Endodermal cell (in vitro differentiated cells): Measurements from ENCODE around the gene RYR3. TPM values are rescaled to one million over a fixed set of nuclear protein-coding genes. Genes with fewer than 3 reads are reported as not detected.
A peak's percentile ranks its signal among the peaks of the same experiment; 100 is the strongest.

Experiments used
- DNase-seq: peaks from one replicate; pipeline ENCODE4 v3.0.0-alpha.2; 2017
- H3K27ac ChIP-seq: 2 replicates; pipeline ENCODE4 v1.5.1; 2013; ENCODE audit warnings: mild to moderate bottlenecking, low read depth, low read length, moderate library complexity
- H3K27me3 ChIP-seq: 2 replicates; pipeline ENCODE4 v1.6.1; 2013; ENCODE audit warnings: mild to moderate bottlenecking, low read length, moderate library complexity; ENCODE audit not compliant: insufficient read depth, control insufficient read depth, poor library complexity, severe bottlenecking
- H3K36me3 ChIP-seq: 2 replicates; pipeline ENCODE4 v1.7.0; 2013; ENCODE audit warnings: mild to moderate bottlenecking, low read length, moderate library complexity; ENCODE audit not compliant: control insufficient read depth, insufficient read depth
- H3K4me1 ChIP-seq: one replicate; pipeline ENCODE4 v1.7.0; 2013; ENCODE audit warnings: low read length; ENCODE audit not compliant: control insufficient read depth, insufficient read depth
- H3K4me3 ChIP-seq: 2 replicates; pipeline ENCODE4 v1.5.1; 2013; ENCODE audit warnings: mild to moderate bottlenecking, low read length, moderate library complexity
- H3K9ac ChIP-seq: 2 replicates; pipeline ENCODE4 v1.6.1; 2013; ENCODE audit warnings: mild to moderate bottlenecking, low read length, moderate library complexity; ENCODE audit not compliant: poor library complexity, severe bottlenecking; ENCODE audit errors: extremely low read depth
- H3K9me3 ChIP-seq: 2 replicates; pipeline ENCODE4 v1.6.1; 2013; ENCODE audit warnings: mild to moderate bottlenecking, low read length, moderate library complexity; ENCODE audit not compliant: control insufficient read depth
- H3K27ac Mint-ChIP-seq: 2 replicates; pipeline ENCODE4 v1.8.0; 2020; ENCODE audit warnings: mixed read lengths
- H3K27me3 Mint-ChIP-seq: 2 replicates; pipeline ENCODE4 v1.8.0; 2021; ENCODE audit warnings: mild to moderate bottlenecking, mixed read lengths; ENCODE audit not compliant: insufficient read depth
- H3K36me3 Mint-ChIP-seq: 2 replicates; pipeline ENCODE4 v1.8.0; 2020; ENCODE audit warnings: low read depth, mixed read lengths
- H3K4me1 Mint-ChIP-seq: 2 replicates; pipeline ENCODE4 v1.8.0; 2020; ENCODE audit warnings: mixed read lengths
- H3K4me3 Mint-ChIP-seq: 2 replicates; pipeline ENCODE4 v1.8.0; 2020; ENCODE audit warnings: mild to moderate bottlenecking, moderate library complexity, mixed read lengths
- H3K9me3 Mint-ChIP-seq: 2 replicates; pipeline ENCODE4 v1.8.0; 2020; ENCODE audit warnings: mild to moderate bottlenecking, mixed read lengths
- WGBS, 2 experiments: methylation state at CpG; one replicate each; pipeline versions ENCODE4 v1.1.5 to v1.1.7; 2013; ENCODE audit warnings: missing lambda C conversion rate in 2 of 2, mixed read lengths in 1 of 2; ENCODE audit not compliant: insufficient coverage in 1 of 2, insufficient read length in 1 of 2; 5-methylcytosine and 5-hydroxymethylcytosine counted together
- total RNA-seq, 2 donors: library from RNA; stranded (reverse); fragmentation: NEBNext Ultra II Directional in 1 of 2; extraction: Animal tissue kit (Norgen Biotek cat#: 25700) in 1 of 2; gene quantifications; 2 replicates in 1 of 2; 3 replicates in 1 of 2; pipeline ENCODE4 v1.2.1, GENCODE V29; 2021
- TF ChIP-seq, protein P1 (sequence below): fragments of 200-600 bp; sonication (generic); conservative IDR thresholded peaks from 2 replicates; pipeline ENCODE4 v1.5.0; 2021; ENCODE audit warnings: antibody characterized with exemption, mild to moderate bottlenecking

The RYR3 gene
- total RNA-seq, 2 donors from 2014 or later: 0.71 to 1.4 TPM

DNA sequence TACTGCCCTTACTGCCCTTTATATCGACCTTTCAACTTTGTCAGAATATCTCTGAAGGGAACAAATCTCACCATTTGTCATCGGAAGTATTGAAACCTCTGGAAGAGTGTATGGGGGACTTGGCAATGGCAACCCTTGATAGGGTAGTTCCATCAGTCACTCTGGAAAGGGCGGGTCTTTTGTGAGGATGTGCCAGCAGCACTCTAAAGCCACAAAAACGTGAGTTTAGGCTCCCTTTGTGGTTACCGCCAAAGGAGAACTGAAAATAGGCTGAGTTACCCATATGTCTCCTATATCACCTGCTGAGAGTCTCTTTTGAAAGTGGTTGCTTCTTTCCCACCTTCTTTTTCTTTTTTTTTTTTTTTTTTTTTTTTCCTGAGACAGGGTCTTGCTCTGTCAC, 360.7 kb downstream of the RYR3 start:
- no peak overlapping the region for H3K27ac Mint-ChIP-seq
- H3K27me3 Mint-ChIP-seq: no peaks in the 10 kb centered on the region
- H3K4me3 Mint-ChIP-seq: no peak overlapping the region
- Histone ChIP-seq H3K36me3 (no peaks in the 10 kb centered on the region), H3K9me3 (no peaks in the 10 kb centered on the region), H3K27ac (no peak overlapping the region), H3K4me1 (no peaks in the 10 kb centered on the region), H3K4me3 (no peak overlapping the region), H3K9ac (no peak overlapping the region), H3K27me3 (no peaks in the 10 kb centered on the region)
- H3K9me3 Mint-ChIP-seq: no peaks in the 10 kb centered on the region
- WGBS, 2 experiments: 86 to 90% methylated on average over 2 to 5 of the region's 5 CpGs
- TF ChIP-seq, protein P1, sequence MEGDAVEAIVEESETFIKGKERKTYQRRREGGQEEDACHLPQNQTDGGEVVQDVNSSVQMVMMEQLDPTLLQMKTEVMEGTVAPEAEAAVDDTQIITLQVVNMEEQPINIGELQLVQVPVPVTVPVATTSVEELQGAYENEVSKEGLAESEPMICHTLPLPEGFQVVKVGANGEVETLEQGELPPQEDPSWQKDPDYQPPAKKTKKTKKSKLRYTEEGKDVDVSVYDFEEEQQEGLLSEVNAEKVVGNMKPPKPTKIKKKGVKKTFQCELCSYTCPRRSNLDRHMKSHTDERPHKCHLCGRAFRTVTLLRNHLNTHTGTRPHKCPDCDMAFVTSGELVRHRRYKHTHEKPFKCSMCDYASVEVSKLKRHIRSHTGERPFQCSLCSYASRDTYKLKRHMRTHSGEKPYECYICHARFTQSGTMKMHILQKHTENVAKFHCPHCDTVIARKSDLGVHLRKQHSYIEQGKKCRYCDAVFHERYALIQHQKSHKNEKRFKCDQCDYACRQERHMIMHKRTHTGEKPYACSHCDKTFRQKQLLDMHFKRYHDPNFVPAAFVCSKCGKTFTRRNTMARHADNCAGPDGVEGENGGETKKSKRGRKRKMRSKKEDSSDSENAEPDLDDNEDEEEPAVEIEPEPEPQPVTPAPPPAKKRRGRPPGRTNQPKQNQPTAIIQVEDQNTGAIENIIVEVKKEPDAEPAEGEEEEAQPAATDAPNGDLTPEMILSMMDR: no peak
- no peaks in the 10 kb centered on the region for H3K36me3 Mint-ChIP-seq
- no peak for DNase-seq
- H3K4me1 Mint-ChIP-seq: no peaks in the 10 kb centered on the region

GRCh38 chr15:33675246-33675645, 364.5 kb downstream of the RYR3 start:
- no peaks in the 10 kb centered on the region for H3K36me3 Mint-ChIP-seq
- H3K9me3 ChIP-seq: no peaks in the 10 kb centered on the region
- no peaks in the 10 kb centered on the region for H3K4me1 ChIP-seq
- no peak overlapping the region for H3K27ac Mint-ChIP-seq
- H3K36me3 ChIP-seq: no peaks in the 10 kb centered on the region
- no peaks in the 10 kb centered on the region for H3K27me3 Mint-ChIP-seq
- peak; percentile 54 for DNase-seq
- no peaks in the 10 kb centered on the region for H3K9me3 Mint-ChIP-seq
- no peak overlapping the region for H3K4me3 ChIP-seq
- no peak overlapping the region for H3K27ac ChIP-seq
- 55% methylated on average over 4 of the region's 4 CpGs; no CpG with 5 or more reads in 1 of the 2 experiments for WGBS, 2 experiments
- H3K4me3 Mint-ChIP-seq: no peak overlapping the region
- no peak overlapping the region for H3K9ac ChIP-seq
- TF ChIP-seq, protein P1: peak; percentile 82
- H3K27me3 ChIP-seq: no peaks in the 10 kb centered on the region
- H3K4me1 Mint-ChIP-seq: peaks cover 10% of the 10 kb centered on the region

- Histone ChIP-seq H3K9ac (no peak overlapping the region), H3K4me3 (no peak overlapping the region), H3K36me3 (no peaks in the 10 kb centered on the region), H3K27ac (no peak overlapping the region), H3K27me3 (no peaks in the 10 kb centered on the region), H3K4me1 (peaks cover 4% of the 10 kb centered on the region), H3K9me3 (no peaks in the 10 kb centered on the region)
- no peak for DNase-seq
- WGBS, 2 experiments: 92 to 96% methylated on average over 7 to 8 of the region's 8 CpGs
- Mint-ChIP-seq H3K27ac (no peak overlapping the region), H3K4me1 (peaks cover 23% of the 10 kb centered on the region), H3K9me3 (no peaks in the 10 kb centered on the region), H3K36me3 (no peaks in the 10 kb centered on the region), H3K4me3 (no peak overlapping the region), H3K27me3 (no peaks in the 10 kb centered on the region)
- TF ChIP-seq, protein P1: no peak
These were observed 366.6 kb downstream of the RYR3 start for GRCh38 chr15:33677238-33677830.
